Caki2 (cell line): ENCODE results near the gene ECD. TPM values are rescaled to one million over a fixed set of nuclear protein-coding genes. Genes with fewer than 3 reads are reported as not detected.
A peak's percentile ranks its signal among the peaks of the same experiment; 100 is the strongest.
"Not testable (repeated sequence)": the region's sequence is repeated elsewhere in the genome, so short reads cannot be mapped to it uniquely, and the experiment has no call there.

ENCODE experiments used
- DNase-seq: peaks from one replicate; pipeline ENCODE4 v3.0.0-alpha.2; 2015; ENCODE audit warnings: low read depth
- in situ Hi-C: cut with HindIII; loops from 2 replicates; pipeline ENCODE4 v1.10.0; 2016; ENCODE audit warnings: low sequenced_read_pairs, low pct_unique_long_range_greater_than_20kb, mixed read lengths
- total RNA-seq: library from RNA; depleted of rRNA; stranded (reverse); fragments of >200 nt; shearing (Covaris generic); gene quantifications from 2 replicates; pipeline ENCODE4 v1.2.3, GENCODE V29; 2014; ENCODE audit warnings: low replicate concordance

ECD gene
- total RNA-seq, 1 experiment from 2014 or later: 45.7 TPM

DNA sequence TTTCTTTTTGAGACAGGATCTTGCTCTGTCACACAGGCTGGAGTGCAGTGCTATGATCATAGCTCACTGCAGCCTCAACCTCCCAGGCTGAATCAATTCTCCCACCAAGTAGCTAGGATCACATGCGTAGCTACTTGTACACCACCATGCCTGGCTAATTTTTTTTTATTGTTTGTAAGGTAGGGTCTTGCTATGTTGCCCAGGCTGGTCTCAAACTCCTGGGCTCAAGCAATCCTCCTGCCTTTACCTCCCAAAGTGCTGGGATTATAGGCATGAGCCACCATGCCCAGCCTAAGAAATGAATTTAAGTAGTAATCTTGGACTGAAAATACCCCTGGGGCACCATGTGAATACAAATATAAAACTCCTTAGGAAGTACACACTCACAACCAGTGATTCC is 51.8 kb downstream of the ECD start:
- no peak for DNase-seq
- in situ Hi-C loops: no loop called here

DNA sequence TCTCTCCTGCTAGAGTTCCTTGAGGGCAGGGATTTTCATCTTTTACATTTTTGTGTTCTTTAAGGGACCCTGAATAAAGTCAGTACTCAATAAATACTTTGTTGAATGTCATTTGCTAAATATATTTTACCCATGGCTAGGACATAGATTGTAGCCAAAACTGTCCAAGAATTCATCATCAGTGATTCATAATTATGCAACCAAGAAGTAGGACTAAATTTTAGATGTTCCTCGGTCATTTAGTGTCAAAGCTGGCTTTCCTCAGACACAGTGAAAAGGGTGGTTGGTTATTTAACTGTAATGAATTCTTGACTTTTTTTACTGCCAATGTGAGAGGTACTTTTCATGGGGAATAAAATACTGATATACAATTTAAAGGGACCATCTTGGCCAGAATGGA is 54.3 kb downstream of the ECD start:
- in situ Hi-C loops: no loop called here
- no peak for DNase-seq

DNA sequence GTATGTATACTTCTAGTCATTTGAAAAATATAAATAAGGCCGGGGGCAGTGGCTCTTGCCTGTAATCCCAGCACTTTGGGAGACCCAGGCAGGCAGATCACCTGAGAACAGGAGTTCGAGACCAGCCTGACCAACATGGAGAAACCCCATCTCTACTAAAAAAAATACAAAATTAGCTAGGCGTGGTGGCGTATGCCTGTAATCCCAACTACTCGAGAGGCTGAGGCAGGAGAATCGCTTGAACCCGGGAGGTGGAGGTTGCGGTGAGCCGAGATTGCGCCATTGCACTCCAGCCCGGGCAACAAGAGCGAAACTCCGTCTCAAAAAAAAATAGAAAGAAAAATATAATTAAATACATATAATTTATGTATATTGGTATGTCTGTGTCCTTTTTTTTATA is 55.8 kb downstream of the ECD start:
- DNase-seq, in situ Hi-C loops: not testable (repeated sequence)

DNA sequence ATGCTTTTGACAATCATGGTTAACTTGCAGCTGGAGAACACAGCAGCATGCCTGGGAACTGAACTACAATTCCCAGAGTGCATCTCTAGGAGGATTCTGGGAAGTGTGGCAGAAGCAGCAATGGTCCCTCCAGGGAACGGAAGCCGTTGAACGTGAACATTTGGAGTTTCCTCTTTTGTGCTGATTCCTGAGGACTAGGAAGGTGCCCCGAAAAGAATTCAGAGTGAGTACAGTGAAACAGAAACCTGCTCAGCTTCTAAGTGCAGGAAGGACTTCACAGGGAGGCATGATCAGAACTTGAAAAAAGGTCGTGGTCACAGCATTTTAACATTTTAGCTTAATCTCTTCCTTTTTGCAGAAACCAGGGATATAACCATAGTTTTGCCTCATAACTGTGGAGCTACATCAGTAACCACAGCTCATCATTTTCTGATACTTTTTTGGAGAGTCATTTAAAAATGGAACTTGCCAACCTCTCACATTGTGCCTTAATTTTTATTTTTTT is 57.4 kb downstream of the ECD start, which contains the start of gene NUDT13:
Gene NUDT13 (plus strand): TSS at position 111 of the 505 bp plus-strand sequence. CDS start 3,911 bp downstream, outside the sequence.
- DNase-seq: peak; percentile 75
- in situ Hi-C loops: no loop called here

DNA sequence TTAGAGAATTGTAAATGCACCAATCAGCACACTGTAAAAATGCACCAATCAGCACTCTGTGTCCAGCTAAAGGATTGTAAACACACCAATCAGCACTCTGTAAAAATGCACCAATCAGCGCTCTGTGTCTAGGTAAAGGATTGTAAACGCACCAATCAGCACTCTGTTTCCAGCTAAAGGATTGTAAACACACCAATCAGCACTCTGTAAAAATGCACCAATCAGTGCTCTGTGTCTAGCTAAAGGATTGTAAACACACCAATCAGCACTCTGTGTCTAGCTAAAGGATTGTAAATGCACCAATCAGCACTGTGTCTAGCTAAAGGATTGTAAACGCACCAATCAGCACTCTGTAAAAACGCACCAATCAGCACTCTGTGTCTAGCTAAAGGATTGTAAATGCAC is 58.6 kb downstream of the ECD start:
- in situ Hi-C loops, DNase-seq: not testable (repeated sequence)

DNA sequence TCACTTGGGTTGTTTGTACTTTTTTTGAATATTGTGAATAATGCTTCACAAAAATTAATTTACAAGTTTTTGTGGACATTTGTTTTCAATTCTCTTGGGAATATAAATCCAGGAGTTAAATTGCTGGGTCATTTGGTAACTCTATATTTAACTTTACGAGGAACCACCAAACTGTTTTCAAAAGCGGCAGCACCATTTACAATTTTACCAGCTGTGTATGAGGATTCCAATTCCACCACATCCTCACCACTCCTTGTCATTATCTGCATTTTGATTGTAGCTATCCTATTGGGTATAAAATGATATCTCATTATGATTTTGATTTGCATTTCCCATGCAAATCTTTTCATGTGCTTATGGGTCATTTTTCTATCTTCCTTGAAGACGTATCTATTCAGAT is 61.5 kb downstream of the ECD start:
- in situ Hi-C loops: no loop called here
- DNase-seq: no peak

DNA sequence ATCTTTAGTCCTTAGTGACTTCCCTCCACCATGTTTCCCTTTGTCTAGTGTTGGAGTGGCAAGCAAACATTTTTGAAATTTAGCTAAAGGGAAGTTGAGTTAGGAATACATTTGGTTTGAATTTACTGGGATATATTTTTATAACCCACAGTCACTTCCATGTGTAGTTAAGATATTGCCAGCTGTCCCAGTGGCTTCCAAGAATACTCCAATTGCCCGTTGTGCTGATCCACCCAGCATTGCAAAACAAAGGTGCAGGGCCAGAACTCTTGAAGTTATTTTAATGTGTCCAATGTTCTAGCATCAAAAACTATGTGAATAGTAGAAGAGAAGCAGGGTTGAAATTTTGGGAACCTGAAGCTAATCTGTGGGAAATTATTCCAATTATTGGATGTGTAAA is 68.7 kb downstream of the ECD start:
- no peak for DNase-seq
- in situ Hi-C loops: no loop called here

DNA sequence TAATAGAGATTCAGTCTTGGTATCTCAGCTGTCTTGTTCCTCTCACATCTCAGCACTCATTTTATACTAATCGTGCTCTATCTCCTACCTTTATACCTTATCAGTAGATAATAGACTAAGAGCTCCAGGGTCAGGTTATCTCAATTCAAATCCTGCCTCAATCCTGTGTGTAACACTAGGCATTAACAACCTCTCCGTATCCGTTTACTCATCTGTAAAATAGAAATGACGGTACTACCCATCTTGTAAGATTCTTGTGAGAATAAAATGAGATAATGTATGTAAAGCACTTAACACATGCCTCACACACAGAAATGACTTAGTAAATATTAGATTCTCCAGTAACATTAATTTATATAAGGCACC is 70.5 kb downstream of the ECD start:
- in situ Hi-C loops: no loop called here
- no peak for DNase-seq

DNA sequence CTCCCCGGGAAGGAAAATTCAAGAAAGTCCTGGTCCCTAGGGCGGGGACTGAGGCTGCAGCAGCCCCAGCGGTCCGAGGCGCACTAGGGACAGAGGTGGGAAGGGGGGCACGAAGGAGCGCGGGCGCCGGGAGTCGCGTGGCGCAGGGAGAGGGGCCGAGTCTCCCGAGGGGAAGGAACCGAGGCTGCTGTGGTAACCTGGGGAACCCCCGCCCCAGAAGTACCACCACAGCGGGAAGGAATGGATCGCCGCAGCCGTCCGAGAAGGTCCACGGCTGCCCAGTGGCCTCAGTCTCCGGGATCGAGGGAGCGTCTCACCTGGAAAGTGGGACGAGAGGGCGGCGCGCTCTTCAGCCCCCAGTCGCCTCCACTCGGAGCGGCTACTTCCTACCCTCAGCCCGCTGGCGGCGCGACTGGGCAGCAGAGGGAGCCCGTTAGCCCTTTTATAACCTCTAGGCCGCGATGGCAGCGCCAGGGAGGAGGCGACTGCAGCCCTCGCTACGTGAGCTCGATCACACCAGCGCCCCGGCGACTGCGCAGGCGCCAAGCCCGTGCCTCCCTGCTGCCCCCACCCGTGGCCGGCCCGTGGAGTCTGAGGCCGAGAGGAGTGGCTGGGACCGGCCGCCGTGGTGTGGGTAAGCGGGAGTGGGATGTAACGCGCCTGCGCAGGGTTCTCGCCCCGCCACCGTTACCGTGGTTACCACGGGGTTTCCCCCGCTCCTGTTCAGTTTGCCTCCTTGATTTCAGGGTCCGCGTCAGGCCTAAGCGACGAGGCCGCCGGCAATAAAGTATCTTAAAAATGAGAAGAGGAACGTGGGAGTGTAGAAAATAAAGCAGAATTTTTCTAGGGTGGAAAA is 71.1 kb downstream of the ECD start, which contains the start of gene P4HA1:
Gene P4HA1 (minus strand): TSS at position 418 of the 856 bp plus-strand sequence. CDS start 21,983 bp downstream, outside the sequence.
- in situ Hi-C loops: no loop called here
- peak; percentile 99 for DNase-seq

DNA sequence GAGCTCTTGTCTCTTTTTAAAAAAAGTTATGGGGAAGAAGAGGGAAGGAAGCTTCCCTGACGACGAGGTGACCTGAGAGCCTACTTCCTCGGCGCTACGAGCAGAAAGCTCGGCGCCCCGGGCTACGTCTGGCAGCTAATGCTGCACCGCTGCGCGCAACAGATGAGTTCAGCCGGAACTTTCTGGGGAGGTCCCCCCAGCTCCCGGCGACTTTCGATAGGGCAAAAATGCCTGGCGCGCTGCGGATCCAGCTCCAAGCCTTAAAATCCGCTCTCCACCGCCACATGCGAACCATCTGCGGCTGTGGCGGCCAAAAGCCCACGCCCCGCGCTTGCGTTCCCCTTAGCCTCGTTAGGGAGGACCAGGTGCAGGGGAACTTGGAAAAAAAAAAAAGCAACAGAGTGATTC is 71.8 kb downstream of the ECD start:
- peak; percentile 65 for DNase-seq
- in situ Hi-C loops: no loop called here

DNA sequence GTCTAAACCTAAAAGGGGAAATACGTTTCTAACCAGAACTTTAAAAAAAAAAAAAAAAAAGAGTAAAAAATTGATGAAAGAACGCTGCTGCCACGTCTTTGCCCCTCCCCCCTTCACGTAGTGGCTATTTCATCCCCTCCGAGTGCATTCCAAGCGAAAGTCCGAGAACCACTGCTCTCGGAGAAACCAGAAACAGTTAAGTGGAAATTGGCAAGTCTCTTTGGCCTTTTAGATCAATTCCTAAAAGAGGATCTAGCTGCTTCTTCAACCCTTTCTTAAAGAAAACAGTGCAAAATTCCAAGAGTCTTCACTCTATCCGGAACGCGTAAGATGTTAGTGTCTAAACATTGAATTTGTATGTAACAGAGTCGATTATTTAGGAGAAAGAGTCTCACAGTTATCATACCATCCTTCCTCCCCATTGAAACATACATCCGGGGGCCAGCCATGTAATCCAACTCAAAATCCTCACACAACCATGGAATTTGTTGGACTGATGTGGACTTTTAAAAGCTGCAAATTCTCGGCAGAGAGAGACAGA is 72.3 kb downstream of the ECD start:
- DNase-seq: peak; percentile 65
- in situ Hi-C loops: no loop called here

DNA sequence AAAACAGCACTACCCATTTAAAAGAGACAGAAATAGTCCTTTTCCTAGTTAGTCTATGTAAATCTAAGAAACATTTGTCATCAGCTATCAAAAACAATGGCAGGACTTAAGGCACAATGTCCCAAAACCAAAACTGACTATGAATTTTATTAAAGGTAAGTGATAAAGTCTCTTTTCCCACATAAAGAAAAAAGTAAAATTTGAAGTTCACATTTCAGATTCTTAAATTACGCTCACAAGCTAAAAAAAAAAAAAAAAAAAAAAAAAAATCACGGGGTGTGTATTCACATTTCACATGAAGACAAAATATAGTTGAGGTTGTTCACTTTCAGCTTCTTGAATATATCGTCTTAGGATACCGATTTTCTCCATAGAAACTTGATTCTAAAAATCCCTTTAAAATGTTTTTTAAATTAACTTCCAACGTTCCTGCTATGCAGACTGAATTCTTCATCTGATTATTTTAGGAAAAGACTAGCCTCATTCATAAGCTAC is 72.8 kb downstream of the ECD start:
- no peak for DNase-seq
- in situ Hi-C loops: no loop called here

DNA sequence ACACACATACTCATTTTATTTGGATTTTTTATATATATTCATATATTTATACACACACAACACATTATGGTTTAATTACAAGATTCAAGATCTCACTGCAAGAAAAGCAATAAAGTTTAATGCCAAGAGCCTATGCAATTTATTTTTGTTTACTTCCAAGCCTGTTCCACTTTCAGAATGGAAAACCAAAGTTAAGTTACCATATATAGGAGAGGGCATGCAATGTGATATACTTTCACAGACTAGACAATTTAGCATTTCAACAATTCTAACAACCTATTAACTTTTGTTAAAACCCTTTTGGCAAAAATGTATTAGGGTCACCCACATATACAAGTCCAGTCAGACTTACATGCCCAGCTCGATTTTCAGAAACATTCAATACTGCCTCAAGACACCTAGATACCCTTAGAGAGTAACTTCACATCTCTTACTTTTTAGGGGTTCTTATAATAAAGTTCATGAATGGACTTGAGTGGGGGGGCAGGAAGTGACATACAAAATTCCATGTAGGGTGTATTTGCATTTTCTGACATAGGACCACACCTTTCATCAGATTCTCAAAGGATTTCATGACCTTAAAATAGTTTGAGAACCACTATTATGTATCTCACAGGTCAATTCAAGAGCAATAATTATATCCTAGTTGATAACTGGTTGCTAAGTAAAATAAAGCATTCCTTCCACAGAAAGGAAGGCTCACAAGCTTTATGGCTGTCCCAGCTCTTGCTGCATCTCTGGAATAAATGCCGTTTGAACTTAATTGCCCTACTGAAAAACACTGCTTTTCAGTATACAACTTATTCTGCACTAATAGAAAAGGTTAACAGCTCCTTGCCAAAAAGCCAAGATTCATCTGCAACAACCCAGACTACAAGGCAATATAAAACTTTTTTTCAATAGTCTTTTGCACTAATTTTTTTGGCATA is 73.6 kb downstream of the ECD start:
- in situ Hi-C loops: no loop called here
- DNase-seq: peak; percentile 29

DNA sequence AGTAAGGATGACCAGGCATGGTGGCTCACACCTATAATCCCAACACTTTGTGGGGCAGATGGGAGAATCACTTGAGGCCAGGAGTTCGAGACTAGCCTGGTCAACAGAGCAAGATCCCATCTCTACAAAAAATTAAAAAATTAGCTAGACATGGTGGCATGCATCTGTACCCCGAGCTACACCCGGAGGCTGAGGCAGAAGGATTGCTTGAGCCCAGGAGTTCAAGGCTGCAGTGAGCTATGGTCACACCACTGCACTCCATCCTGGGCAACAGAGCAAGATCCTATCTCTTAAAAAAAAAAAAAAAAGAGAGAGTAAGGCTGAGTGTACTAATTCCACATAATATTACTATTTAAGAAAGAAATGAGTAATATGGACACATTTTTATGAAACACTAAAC is 75.0 kb downstream of the ECD start:
- in situ Hi-C loops: no loop called here

DNA sequence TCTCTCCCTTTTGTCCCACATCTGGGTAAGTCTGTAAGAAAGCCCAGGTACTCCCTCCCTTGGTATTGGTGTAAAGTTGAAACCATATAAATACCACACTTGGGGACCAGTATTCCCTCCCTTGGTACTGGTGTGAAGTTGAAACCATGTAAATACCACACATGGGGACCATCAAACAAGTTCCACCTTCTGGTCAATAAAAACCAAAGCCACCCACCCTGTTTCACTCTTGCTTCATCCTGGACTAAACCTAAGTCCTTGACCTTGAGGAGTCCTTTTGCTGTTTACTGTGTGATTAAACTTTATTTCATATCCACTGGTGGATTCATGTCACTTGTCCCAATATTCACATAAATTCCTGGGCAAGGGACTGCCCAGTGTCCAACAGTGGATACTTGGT is 79.5 kb downstream of the ECD start:
- in situ Hi-C loops: no loop called here

More for the DNA sequence above, 75.0 kb downstream of the ECD start:
- no peak for DNase-seq

DNA sequence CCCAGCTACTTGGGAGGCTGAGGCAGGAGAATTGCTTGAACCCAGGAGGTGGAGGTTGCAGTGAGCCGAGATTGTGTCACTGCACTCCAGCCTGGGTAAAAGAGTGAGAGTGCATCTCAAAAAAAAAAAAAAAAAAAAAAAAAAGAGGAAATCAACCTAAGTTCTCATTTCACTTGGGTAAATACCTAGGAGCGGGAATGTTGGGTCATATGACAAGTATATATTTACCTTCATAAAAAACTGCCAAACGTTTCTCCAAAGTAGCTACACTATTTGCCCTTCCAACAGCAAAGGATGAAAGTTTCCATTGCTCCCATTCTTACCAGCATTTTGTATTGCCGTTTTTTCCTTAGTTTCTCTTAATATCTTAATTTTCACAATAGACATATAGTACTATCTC is 81.0 kb downstream of the ECD start:
- DNase-seq: no peak
- in situ Hi-C loops: no loop called here

More for the DNA sequence above, 79.5 kb downstream of the ECD start:
- no peak for DNase-seq

DNA sequence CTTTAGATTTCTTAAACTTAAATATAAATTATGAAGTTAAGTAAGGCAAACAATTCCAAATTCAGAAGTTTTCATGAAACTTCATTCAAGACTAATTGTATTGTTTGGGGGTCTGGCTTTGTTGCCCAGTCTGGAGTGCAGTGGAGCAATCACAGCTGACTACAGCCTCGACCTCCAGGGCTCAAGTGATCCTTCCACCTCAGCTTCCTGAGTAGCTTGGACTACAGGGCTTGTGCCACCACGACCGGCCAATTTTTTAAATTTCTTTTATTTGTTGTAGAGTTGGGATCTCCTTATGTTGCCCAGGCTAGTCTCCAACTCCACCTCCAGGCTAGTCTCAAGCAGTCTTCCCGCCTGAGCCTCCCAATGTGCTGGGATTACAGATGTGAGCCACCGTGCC is 83.6 kb downstream of the ECD start:
- DNase-seq: no peak
- in situ Hi-C loops: no loop called here
